Liver (tissue), 3 donors: ENCODE measurements around the gene SMIM29.

ENCODE experiments used
- ATF3 ChIP-seq: IDR thresholded peaks from 2 replicates; pipeline ENCODE4 v1.6.1; 2016; ENCODE audit warnings: antibody characterized with exemption
- EGR1 ChIP-seq, 2 donors: IDR thresholded peaks; 2 replicates each; pipeline ENCODE4 v1.6.1; 2016 to 2018; ENCODE audit warnings: antibody characterized with exemption in 2 of 2, low read depth in 2 of 2
- GABPA ChIP-seq, 2 donors: IDR thresholded peaks in 1 of 2; conservative IDR thresholded peaks in 1 of 2; 2 replicates each; pipeline ENCODE4 v1.6.1; 2016; ENCODE audit warnings: antibody characterized with exemption in 2 of 2, mild to moderate bottlenecking in 1 of 2, moderate library complexity in 1 of 2
- MAX ChIP-seq: IDR thresholded peaks from 2 replicates; pipeline ENCODE4 v1.6.1; 2016; ENCODE audit warnings: antibody characterized with exemption
- RAD21 ChIP-seq, 2 donors: IDR thresholded peaks; 2 replicates each; pipeline ENCODE4 v1.6.1; 2016; ENCODE audit warnings: antibody characterized with exemption in 2 of 2, mild to moderate bottlenecking in 2 of 2
- RXRA ChIP-seq, 2 donors: IDR thresholded peaks; 2 replicates each; pipeline ENCODE4 v1.6.1; 2017 to 2018; ENCODE audit warnings: antibody characterized with exemption in 2 of 2, mild to moderate bottlenecking in 1 of 2
- TAF1 ChIP-seq: conservative IDR thresholded peaks from 2 replicates; pipeline ENCODE4 v1.6.1; 2016; ENCODE audit warnings: antibody characterized with exemption, mild to moderate bottlenecking
- YY1 ChIP-seq: IDR thresholded peaks from 2 replicates; pipeline ENCODE4 v1.6.1; 2016; ENCODE audit warnings: antibody characterized with exemption, mild to moderate bottlenecking
- TF ChIP-seq, protein P1 (sequence below): fragments of 150-350 bp; IDR thresholded peaks from 2 replicates; pipeline ENCODE4 v1.5.1; 2017; ENCODE audit warnings: improper control_type of control experiment, low read depth, low read length; ENCODE audit not compliant: missing input control
- TF ChIP-seq, protein P2 (sequence below): IDR thresholded peaks from 2 replicates; pipeline ENCODE4 v1.6.1; 2016; ENCODE audit warnings: antibody characterized with exemption, mild to moderate bottlenecking
- donor health status: healthy.
- donor health status: healthy.

DNA sequence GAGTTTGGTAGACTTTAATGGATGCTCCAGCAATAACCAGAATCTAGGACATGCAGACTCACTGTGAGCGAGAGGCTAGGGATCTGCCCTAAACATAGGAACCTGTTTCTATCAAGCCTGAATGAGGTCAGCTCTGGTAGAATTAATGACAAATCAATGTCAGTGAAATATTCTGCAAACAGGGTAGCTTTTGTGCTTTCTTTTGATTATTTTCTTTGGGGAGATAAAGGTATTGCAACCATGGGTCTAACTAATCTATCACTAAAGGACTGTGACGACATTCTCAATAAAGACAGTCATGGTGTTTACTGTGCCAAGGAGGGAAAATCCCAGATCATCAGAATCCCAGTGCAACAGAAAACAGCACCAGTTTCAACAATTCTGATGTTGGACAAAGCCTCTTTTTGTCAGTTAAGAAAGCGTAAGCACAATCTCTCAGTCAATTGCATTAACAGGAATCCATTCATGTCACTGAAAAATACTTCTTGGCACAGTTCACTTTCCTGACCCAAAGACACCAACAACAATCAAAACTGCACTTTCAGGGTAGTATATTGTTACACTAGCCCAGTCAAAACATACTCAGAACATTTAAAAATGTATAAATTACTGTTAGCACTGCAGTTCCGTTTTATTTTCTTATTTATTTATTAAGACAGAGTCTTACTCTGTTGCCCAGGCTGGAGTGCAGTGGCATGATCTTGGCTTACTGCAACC, 36.8 kb upstream of the SMIM29 start:
- TF ChIP-seq RAD21 (IDR thresholded peaks at IDR 0.05), result peak in 1 of 2 donors; percentile 3
- TF ChIP-seq, protein P1, sequence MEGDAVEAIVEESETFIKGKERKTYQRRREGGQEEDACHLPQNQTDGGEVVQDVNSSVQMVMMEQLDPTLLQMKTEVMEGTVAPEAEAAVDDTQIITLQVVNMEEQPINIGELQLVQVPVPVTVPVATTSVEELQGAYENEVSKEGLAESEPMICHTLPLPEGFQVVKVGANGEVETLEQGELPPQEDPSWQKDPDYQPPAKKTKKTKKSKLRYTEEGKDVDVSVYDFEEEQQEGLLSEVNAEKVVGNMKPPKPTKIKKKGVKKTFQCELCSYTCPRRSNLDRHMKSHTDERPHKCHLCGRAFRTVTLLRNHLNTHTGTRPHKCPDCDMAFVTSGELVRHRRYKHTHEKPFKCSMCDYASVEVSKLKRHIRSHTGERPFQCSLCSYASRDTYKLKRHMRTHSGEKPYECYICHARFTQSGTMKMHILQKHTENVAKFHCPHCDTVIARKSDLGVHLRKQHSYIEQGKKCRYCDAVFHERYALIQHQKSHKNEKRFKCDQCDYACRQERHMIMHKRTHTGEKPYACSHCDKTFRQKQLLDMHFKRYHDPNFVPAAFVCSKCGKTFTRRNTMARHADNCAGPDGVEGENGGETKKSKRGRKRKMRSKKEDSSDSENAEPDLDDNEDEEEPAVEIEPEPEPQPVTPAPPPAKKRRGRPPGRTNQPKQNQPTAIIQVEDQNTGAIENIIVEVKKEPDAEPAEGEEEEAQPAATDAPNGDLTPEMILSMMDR, result no peak
- TF ChIP-seq YY1, result no peak
- TF ChIP-seq TAF1, result no peak
- no peak for TF ChIP-seq ATF3
- TF ChIP-seq GABPA (IDR thresholded peaks at IDR 0.05 in 1 of 2, conservative IDR thresholded peaks at IDR 0.05 in 1 of 2), result no peak
- no peak for TF ChIP-seq MAX
- no peak for TF ChIP-seq EGR1 (IDR thresholded peaks at IDR 0.05; ENCODE audit: low read depth in 2 of 2)
- TF ChIP-seq, protein P2, sequence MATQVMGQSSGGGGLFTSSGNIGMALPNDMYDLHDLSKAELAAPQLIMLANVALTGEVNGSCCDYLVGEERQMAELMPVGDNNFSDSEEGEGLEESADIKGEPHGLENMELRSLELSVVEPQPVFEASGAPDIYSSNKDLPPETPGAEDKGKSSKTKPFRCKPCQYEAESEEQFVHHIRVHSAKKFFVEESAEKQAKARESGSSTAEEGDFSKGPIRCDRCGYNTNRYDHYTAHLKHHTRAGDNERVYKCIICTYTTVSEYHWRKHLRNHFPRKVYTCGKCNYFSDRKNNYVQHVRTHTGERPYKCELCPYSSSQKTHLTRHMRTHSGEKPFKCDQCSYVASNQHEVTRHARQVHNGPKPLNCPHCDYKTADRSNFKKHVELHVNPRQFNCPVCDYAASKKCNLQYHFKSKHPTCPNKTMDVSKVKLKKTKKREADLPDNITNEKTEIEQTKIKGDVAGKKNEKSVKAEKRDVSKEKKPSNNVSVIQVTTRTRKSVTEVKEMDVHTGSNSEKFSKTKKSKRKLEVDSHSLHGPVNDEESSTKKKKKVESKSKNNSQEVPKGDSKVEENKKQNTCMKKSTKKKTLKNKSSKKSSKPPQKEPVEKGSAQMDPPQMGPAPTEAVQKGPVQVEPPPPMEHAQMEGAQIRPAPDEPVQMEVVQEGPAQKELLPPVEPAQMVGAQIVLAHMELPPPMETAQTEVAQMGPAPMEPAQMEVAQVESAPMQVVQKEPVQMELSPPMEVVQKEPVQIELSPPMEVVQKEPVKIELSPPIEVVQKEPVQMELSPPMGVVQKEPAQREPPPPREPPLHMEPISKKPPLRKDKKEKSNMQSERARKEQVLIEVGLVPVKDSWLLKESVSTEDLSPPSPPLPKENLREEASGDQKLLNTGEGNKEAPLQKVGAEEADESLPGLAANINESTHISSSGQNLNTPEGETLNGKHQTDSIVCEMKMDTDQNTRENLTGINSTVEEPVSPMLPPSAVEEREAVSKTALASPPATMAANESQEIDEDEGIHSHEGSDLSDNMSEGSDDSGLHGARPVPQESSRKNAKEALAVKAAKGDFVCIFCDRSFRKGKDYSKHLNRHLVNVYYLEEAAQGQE, result no peak
- no peak for TF ChIP-seq RXRA (IDR thresholded peaks at IDR 0.05)
